GM23248 (cell line): ENCODE data around the gene TIMM22. TPM values are rescaled to one million over a fixed set of nuclear protein-coding genes. Genes with fewer than 3 reads are reported as not detected.
"Not testable (repeated sequence)": the region's sequence is repeated elsewhere in the genome, so short reads cannot be mapped to it uniquely, and the experiment has no call there.

Experiments
- DNase-seq: peaks from one replicate; pipeline ENCODE4 v3.0.0-alpha.2; 2015
- H2AFZ ChIP-seq: fragments of 200-600 bp; sonication (generic); 2 replicates; pipeline ENCODE4 v1.6.1; 2016; ENCODE audit warnings: antibody characterized with exemption
- H3F3A ChIP-seq: fragments of 200-600 bp; sonication (generic); 2 replicates; pipeline ENCODE4 v1.6.1; 2016; ENCODE audit warnings: mild to moderate bottlenecking, antibody characterized with exemption, mixed run types; ENCODE audit not compliant: insufficient read depth
- H3K27ac ChIP-seq: fragments of 200-600 bp; sonication (generic); 2 replicates; pipeline ENCODE4 v1.5.1; 2016; ENCODE audit warnings: mild to moderate bottlenecking
- H3K27me3 ChIP-seq: fragments of 200-600 bp; sonication (generic); replicated peaks from 2 replicates; pipeline ENCODE4 v1.6.1; 2016; ENCODE audit warnings: mild to moderate bottlenecking; ENCODE audit not compliant: insufficient read depth
- H3K36me3 ChIP-seq: fragments of 200-600 bp; sonication (generic); 2 replicates; pipeline ENCODE4 v1.6.1; 2016; ENCODE audit warnings: low read depth, mild to moderate bottlenecking
- H3K4me1 ChIP-seq: fragments of 200-600 bp; sonication (generic); 2 replicates; pipeline ENCODE4 v1.6.1; 2016; ENCODE audit warnings: mild to moderate bottlenecking; ENCODE audit not compliant: insufficient read depth
- H3K4me2 ChIP-seq: fragments of 200-600 bp; sonication (generic); one replicate; pipeline ENCODE4 v1.6.1; 2016; ENCODE audit warnings: mild to moderate bottlenecking; ENCODE audit not compliant: unreplicated experiment
- H3K4me3 ChIP-seq: fragments of 200-600 bp; sonication (generic); 2 replicates; pipeline ENCODE4 v1.5.1; 2016; ENCODE audit warnings: mild to moderate bottlenecking
- H3K79me2 ChIP-seq: fragments of 200-600 bp; sonication (generic); 2 replicates; pipeline ENCODE4 v1.6.1; 2016; ENCODE audit warnings: mild to moderate bottlenecking; ENCODE audit not compliant: insufficient read depth
- H3K9ac ChIP-seq: fragments of 200-600 bp; sonication (generic); 2 replicates; pipeline ENCODE4 v1.6.1; 2016; ENCODE audit warnings: mild to moderate bottlenecking
- H3K9me2 ChIP-seq: fragments of 200-600 bp; sonication (generic); 2 replicates; pipeline ENCODE4 v1.6.1; 2016; ENCODE audit warnings: mixed run types, mild to moderate bottlenecking, moderate library complexity; ENCODE audit not compliant: insufficient read depth
- H3K9me3 ChIP-seq: fragments of 200-600 bp; sonication (generic); one replicate; pipeline ENCODE4 v1.6.1; 2017; ENCODE audit warnings: low read depth
- H4K20me1 ChIP-seq: fragments of 200-600 bp; sonication (generic); 2 replicates; pipeline ENCODE4 v1.6.0; 2016; ENCODE audit not compliant: insufficient read depth
- EZH2 ChIP-seq: fragments of 200-600 bp; sonication (generic); IDR thresholded peaks from 2 replicates; pipeline ENCODE4 v1.6.1; 2018; ENCODE audit warnings: antibody characterized with exemption, mild to moderate bottlenecking; ENCODE audit not compliant: insufficient read depth, poor library complexity, severe bottlenecking
- EZH2phosphoT487 ChIP-seq: fragments of 200-600 bp; sonication (generic); IDR thresholded peaks from 2 replicates; pipeline ENCODE4 v1.6.1; 2018; ENCODE audit warnings: antibody characterized with exemption, moderate library complexity, mild to moderate bottlenecking, low read depth; ENCODE audit not compliant: insufficient read depth
- WGBS, 2 experiments: methylation state at CpG; one replicate each; pipeline ENCODE4 v1.1.6; 2015 to 2017; ENCODE audit warnings: low lambda C conversion rate in 2 of 2, low coverage in 1 of 2; ENCODE audit errors: missing lambda C conversion rate in 2 of 2; 5-methylcytosine and 5-hydroxymethylcytosine counted together
- in situ Hi-C: fragments of 300-500 bp; cut with MboI; formaldehyde crosslinking; loops from 2 replicates; pipeline ENCODE4 v1.15.0; 2020
- polyA plus RNA-seq: library from polyadenylated mRNA; unstranded; fragments of >200 nt; fragmentation: Nextera tagmentation; extraction: Ambion mirVana; gene quantifications from 2 replicates; pipeline ENCODE4 v1.2.1, GENCODE V29; 2016
- total RNA-seq: library from RNA; depleted of rRNA; stranded (reverse); fragments of >200 nt; shearing (Covaris generic); gene quantifications from 2 replicates; pipeline ENCODE4 v1.2.3, GENCODE V29; 2014

Gene TIMM22
- total and polyA plus RNA-seq, 2 experiments from 2014 or later, result 19.2 to 26.1 TPM

DNA sequence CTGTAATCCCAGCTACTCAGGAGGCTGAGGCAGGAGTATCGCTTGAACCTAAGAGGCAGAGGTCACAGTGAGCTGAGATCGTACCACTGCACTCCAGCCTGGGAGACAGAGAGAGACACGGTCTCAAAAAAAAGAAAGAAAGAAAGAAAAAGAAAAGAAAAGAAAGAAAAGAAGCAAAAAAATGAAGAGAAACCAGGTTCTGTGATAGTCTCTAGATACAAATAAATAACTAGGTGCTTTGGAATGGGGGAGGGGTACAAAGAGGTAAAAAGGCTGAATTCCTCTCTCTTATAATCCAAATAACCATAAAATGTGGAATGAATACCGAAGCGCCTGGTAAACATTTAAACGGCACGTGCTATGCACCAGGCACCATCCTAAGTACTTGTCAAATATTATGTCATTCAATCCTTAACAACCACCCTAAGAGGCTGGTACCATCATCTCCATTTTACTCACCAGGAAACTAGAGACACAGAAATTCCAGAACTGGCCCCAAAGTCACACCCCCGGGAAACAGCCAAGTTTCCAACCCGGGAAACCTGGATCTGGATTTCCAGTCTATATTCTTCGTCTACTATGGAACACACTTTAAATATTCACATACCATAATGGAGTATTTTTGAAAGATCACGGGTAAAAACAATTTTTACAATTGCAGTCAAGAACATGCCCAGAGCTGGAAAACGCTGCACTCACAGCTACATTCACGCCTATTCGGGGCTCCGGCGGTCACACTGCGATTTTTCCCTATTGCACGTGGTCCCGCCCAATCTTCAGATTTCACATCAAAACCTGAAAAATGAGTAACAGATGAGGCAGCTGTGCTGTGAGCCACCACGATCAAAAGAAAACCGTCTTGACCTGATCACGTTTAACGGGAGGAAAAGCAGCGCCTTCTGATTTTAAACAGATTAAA lies 27.9 kb upstream of the TIMM22 start:
- DNase-seq, result peak; percentile 82
- Histone ChIP-seq H3K4me2 (peak overlapping the region; percentile 84), H3K9me3 (no peaks in the 10 kb centered on the region), H3K4me3 (peak overlapping the region; percentile 66), H3K4me1 (peaks cover 16% of the 10 kb centered on the region), H3K27me3 (no peaks in the 10 kb centered on the region), H3F3A (no peaks in the 10 kb centered on the region), H3K36me3 (no peaks in the 10 kb centered on the region), H3K9ac (peak overlapping the region; percentile 77), H2AFZ (peak overlapping the region; percentile 58), H3K9me2 (no peaks in the 10 kb centered on the region), H3K79me2 (peaks cover 100% of the 10 kb centered on the region), H3K27ac (peak overlapping the region; percentile 43), H4K20me1 (0 out of 2 replicates have a peak, but pooled peaks cover 3% of the 10 kb centered on the region)
- 19% methylated on average over 24 of the region's 24 CpGs for WGBS, 2 experiments
- TF ChIP-seq EZH2phosphoT487 (no peak), EZH2 (no peak)
- in situ Hi-C loops, result no loop called here

GRCh38 chr17:969811-970355 lies 27.0 kb upstream of the TIMM22 start:
- H3K4me3 ChIP-seq, result peak overlapping the region; percentile 66

GRCh38 chr17:970364-970763 lies 26.6 kb upstream of the TIMM22 start:
- Histone ChIP-seq H3K79me2 (peaks cover 93% of the 10 kb centered on the region), H3K9me2 (no peaks in the 10 kb centered on the region), H3K4me1 (peaks cover 22% of the 10 kb centered on the region), H3K27ac (no peak overlapping the region), H2AFZ (no peak overlapping the region; the same call in 1 of the 2 replicates), H3K9ac (peak overlapping the region; percentile 77), H3F3A (peaks cover 6% of the 10 kb centered on the region), H3K36me3 (no peaks in the 10 kb centered on the region), H3K4me2 (peak overlapping the region; percentile 84), H3K9me3 (no peaks in the 10 kb centered on the region), H3K27me3 (no peaks in the 10 kb centered on the region), H3K4me3 (peak overlapping the region; percentile 66; the same call in 1 of the 2 replicates), H4K20me1 (peaks cover 6% of the 10 kb centered on the region; the same call in 1 of the 2 replicates)
- no peak for DNase-seq
- WGBS, 2 experiments, result 87 to 90% methylated on average over 9 of the region's 9 CpGs
- TF ChIP-seq EZH2phosphoT487 (no peak), EZH2 (no peak)
- in situ Hi-C loops, result no loop called here

More at GRCh38 chr17:969811-970355, 27.0 kb upstream of the TIMM22 start:
- no peaks in the 10 kb centered on the region for H3K27me3 ChIP-seq
- no peaks in the 10 kb centered on the region for H3K36me3 ChIP-seq
- peaks cover 93% of the 10 kb centered on the region for H3K79me2 ChIP-seq
- peak; percentile 61 for DNase-seq
- in situ Hi-C loops, result no loop called here
- H3K9ac ChIP-seq, result peak overlapping the region; percentile 77
- no peaks in the 10 kb centered on the region for H3K9me2 ChIP-seq
- 17 to 19% methylated on average over 18 of the region's 18 CpGs for WGBS, 2 experiments
- TF ChIP-seq EZH2phosphoT487 (no peak), EZH2 (no peak)
- H3K4me1 ChIP-seq, result peaks cover 17% of the 10 kb centered on the region
- H4K20me1 ChIP-seq, result peaks cover 3% of the 10 kb centered on the region; the same call in 1 of the 2 replicates
- H3K4me2 ChIP-seq, result peak overlapping the region; percentile 84
- peak overlapping the region; percentile 43 for H3K27ac ChIP-seq
- H3F3A ChIP-seq, result peaks cover under 1% of the 10 kb centered on the region
- H2AFZ ChIP-seq, result peak overlapping the region; percentile 58
- H3K9me3 ChIP-seq, result no peaks in the 10 kb centered on the region

GRCh38 chr17:971861-972260 lies 25.1 kb upstream of the TIMM22 start:
- H3K4me2 ChIP-seq, H3K27ac ChIP-seq, H3K9me2 ChIP-seq, H3K4me3 ChIP-seq, H3K27me3 ChIP-seq, H3K9me3 ChIP-seq, DNase-seq, H3K9ac ChIP-seq, H4K20me1 ChIP-seq, in situ Hi-C loops, H2AFZ ChIP-seq, H3K36me3 ChIP-seq: not testable (repeated sequence)
- H3K79me2 ChIP-seq, result peaks cover 93% of the 10 kb centered on the region
- peaks cover 33% of the 10 kb centered on the region for H3K4me1 ChIP-seq
- H3F3A ChIP-seq, result peaks cover 19% of the 10 kb centered on the region
- 95% methylated on average over 14 of the region's 14 CpGs for WGBS, 2 experiments
